Endodermal cell (in vitro differentiated cells): ENCODE results near the gene KCNAB2. TPM values are rescaled to one million over a fixed set of nuclear protein-coding genes. Genes with fewer than 3 reads are reported as not detected.
A peak's percentile ranks its signal among the peaks of the same experiment; 100 is the strongest.

Source experiments
- DNase-seq: peaks from one replicate; pipeline ENCODE4 v3.0.0-alpha.2; 2017
- H3K27ac ChIP-seq: 2 replicates; pipeline ENCODE4 v1.5.1; 2013; ENCODE audit warnings: mild to moderate bottlenecking, low read depth, low read length, moderate library complexity
- H3K27me3 ChIP-seq: 2 replicates; pipeline ENCODE4 v1.6.1; 2013; ENCODE audit warnings: mild to moderate bottlenecking, low read length, moderate library complexity; ENCODE audit not compliant: insufficient read depth, control insufficient read depth, poor library complexity, severe bottlenecking
- H3K36me3 ChIP-seq: 2 replicates; pipeline ENCODE4 v1.7.0; 2013; ENCODE audit warnings: mild to moderate bottlenecking, low read length, moderate library complexity; ENCODE audit not compliant: control insufficient read depth, insufficient read depth
- H3K4me1 ChIP-seq: one replicate; pipeline ENCODE4 v1.7.0; 2013; ENCODE audit warnings: low read length; ENCODE audit not compliant: control insufficient read depth, insufficient read depth
- H3K4me3 ChIP-seq: 2 replicates; pipeline ENCODE4 v1.5.1; 2013; ENCODE audit warnings: mild to moderate bottlenecking, low read length, moderate library complexity
- H3K9ac ChIP-seq: 2 replicates; pipeline ENCODE4 v1.6.1; 2013; ENCODE audit warnings: mild to moderate bottlenecking, low read length, moderate library complexity; ENCODE audit not compliant: poor library complexity, severe bottlenecking; ENCODE audit errors: extremely low read depth
- H3K9me3 ChIP-seq: 2 replicates; pipeline ENCODE4 v1.6.1; 2013; ENCODE audit warnings: mild to moderate bottlenecking, low read length, moderate library complexity; ENCODE audit not compliant: control insufficient read depth
- H3K27ac Mint-ChIP-seq: 2 replicates; pipeline ENCODE4 v1.8.0; 2020; ENCODE audit warnings: mixed read lengths
- H3K27me3 Mint-ChIP-seq: 2 replicates; pipeline ENCODE4 v1.8.0; 2021; ENCODE audit warnings: mild to moderate bottlenecking, mixed read lengths; ENCODE audit not compliant: insufficient read depth
- H3K36me3 Mint-ChIP-seq: 2 replicates; pipeline ENCODE4 v1.8.0; 2020; ENCODE audit warnings: low read depth, mixed read lengths
- H3K4me1 Mint-ChIP-seq: 2 replicates; pipeline ENCODE4 v1.8.0; 2020; ENCODE audit warnings: mixed read lengths
- H3K4me3 Mint-ChIP-seq: 2 replicates; pipeline ENCODE4 v1.8.0; 2020; ENCODE audit warnings: mild to moderate bottlenecking, moderate library complexity, mixed read lengths
- H3K9me3 Mint-ChIP-seq: 2 replicates; pipeline ENCODE4 v1.8.0; 2020; ENCODE audit warnings: mild to moderate bottlenecking, mixed read lengths
- WGBS, 2 experiments: methylation state at CpG; one replicate each; pipeline versions ENCODE4 v1.1.5 to v1.1.7; 2013; ENCODE audit warnings: missing lambda C conversion rate in 2 of 2, mixed read lengths in 1 of 2; ENCODE audit not compliant: insufficient coverage in 1 of 2, insufficient read length in 1 of 2; 5-methylcytosine and 5-hydroxymethylcytosine counted together
- total RNA-seq, 2 donors: library from RNA; stranded (reverse); fragmentation: NEBNext Ultra II Directional in 1 of 2; extraction: Animal tissue kit (Norgen Biotek cat#: 25700) in 1 of 2; gene quantifications; 2 replicates in 1 of 2; 3 replicates in 1 of 2; pipeline ENCODE4 v1.2.1, GENCODE V29; 2021
- TF ChIP-seq, protein P1 (sequence below): fragments of 200-600 bp; sonication (generic); conservative IDR thresholded peaks from 2 replicates; pipeline ENCODE4 v1.5.0; 2021; ENCODE audit warnings: antibody characterized with exemption, mild to moderate bottlenecking

The KCNAB2 gene
- total RNA-seq, 2 donors from 2014 or later = 14.9 to 22.9 TPM

GRCh38 chr1:6049419-6049818 lies 3.7 kb downstream of the KCNAB2 start:
- H3K27ac Mint-ChIP-seq = no peak overlapping the region
- no peaks in the 10 kb centered on the region for H3K9me3 Mint-ChIP-seq

DNA sequence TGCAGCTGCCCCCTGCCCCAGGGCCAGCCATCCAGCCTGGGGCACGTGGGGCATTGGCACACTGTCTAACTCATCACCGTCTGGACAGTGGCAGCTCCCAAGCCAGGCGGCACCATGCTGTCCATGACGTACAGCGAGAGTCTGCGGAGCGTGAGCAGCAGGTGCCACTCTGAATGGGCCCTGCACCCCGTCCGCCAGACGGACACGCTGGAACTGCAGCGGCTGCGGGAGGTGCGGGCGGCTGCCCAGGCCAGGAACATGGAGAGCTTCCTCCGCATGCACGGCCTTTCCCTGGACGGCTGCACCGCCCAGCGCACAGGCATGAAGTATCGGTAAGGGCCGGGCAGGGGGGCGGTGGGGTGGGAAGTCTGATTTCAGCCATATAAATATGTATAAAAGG lies 5.7 kb downstream of the KCNAB2 start:
- Histone ChIP-seq H3K27ac (no peak overlapping the region), H3K4me3 (no peak overlapping the region), H3K36me3 (no peaks in the 10 kb centered on the region), H3K9ac (no peak overlapping the region), H3K27me3 (no peaks in the 10 kb centered on the region), H3K4me1 (no peaks in the 10 kb centered on the region), H3K9me3 (no peaks in the 10 kb centered on the region)
- DNase-seq = no peak
- 95 to 96% methylated on average over 18 to 23 of the region's 23 CpGs for WGBS, 2 experiments
- H3K36me3 Mint-ChIP-seq = no peaks in the 10 kb centered on the region
- H3K4me3 Mint-ChIP-seq = no peak overlapping the region
- TF ChIP-seq, protein P1, sequence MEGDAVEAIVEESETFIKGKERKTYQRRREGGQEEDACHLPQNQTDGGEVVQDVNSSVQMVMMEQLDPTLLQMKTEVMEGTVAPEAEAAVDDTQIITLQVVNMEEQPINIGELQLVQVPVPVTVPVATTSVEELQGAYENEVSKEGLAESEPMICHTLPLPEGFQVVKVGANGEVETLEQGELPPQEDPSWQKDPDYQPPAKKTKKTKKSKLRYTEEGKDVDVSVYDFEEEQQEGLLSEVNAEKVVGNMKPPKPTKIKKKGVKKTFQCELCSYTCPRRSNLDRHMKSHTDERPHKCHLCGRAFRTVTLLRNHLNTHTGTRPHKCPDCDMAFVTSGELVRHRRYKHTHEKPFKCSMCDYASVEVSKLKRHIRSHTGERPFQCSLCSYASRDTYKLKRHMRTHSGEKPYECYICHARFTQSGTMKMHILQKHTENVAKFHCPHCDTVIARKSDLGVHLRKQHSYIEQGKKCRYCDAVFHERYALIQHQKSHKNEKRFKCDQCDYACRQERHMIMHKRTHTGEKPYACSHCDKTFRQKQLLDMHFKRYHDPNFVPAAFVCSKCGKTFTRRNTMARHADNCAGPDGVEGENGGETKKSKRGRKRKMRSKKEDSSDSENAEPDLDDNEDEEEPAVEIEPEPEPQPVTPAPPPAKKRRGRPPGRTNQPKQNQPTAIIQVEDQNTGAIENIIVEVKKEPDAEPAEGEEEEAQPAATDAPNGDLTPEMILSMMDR = no peak
- no peaks in the 10 kb centered on the region for H3K27me3 Mint-ChIP-seq
- no peak overlapping the region for H3K27ac Mint-ChIP-seq
- no peaks in the 10 kb centered on the region for H3K9me3 Mint-ChIP-seq
- peaks cover 4% of the 10 kb centered on the region for H3K4me1 Mint-ChIP-seq

More at GRCh38 chr1:6049419-6049818, 3.7 kb downstream of the KCNAB2 start:
- no peaks in the 10 kb centered on the region for H3K4me1 ChIP-seq
- Mint-ChIP-seq H3K27me3 (no peaks in the 10 kb centered on the region), H3K4me1 (peaks cover 4% of the 10 kb centered on the region), H3K4me3 (no peak overlapping the region), H3K36me3 (no peaks in the 10 kb centered on the region)
- 78 to 82% methylated on average over 5 to 6 of the region's 6 CpGs for WGBS, 2 experiments
- H3K9me3 ChIP-seq = no peaks in the 10 kb centered on the region
- TF ChIP-seq, protein P1 = no peak
- no peaks in the 10 kb centered on the region for H3K27me3 ChIP-seq
- no peaks in the 10 kb centered on the region for H3K36me3 ChIP-seq
- H3K4me3 ChIP-seq = no peak overlapping the region
- H3K27ac ChIP-seq = no peak overlapping the region
- no peak overlapping the region for H3K9ac ChIP-seq
- no peak for DNase-seq

DNA sequence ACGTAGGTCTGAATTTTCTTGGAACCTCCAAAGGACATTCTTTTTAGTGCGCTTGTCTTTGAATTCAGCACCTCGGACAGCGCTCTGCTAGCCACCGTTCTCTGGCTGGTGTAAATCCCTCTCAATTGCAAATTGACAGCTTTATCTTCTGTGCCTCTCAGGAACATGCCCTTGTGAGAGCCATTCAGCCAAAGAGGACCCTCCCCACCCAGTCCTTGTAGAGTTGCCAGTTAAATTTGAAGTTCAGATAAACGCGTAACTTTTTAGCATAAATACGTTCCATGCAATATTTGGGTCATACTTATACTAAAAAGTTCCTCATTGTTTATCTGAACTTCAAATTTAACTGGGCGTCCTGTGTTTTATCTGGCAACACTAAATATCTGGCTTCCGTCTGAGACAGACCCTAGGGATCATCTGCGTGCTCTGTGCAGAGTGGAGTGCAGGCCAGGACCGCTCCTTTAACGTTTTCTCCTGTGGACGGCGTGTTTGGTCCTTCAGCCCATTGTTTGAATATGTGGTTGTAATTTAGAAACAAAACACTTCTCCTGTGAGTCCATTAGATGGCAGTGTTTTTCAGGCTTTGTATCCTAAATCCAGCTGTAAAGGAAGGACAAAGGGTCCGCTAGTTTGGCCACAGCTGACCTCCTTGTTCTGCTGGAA lies 7.0 kb downstream of the KCNAB2 start:
- no peaks in the 10 kb centered on the region for H3K9me3 Mint-ChIP-seq
- Histone ChIP-seq H3K4me1 (no peaks in the 10 kb centered on the region), H3K9me3 (no peaks in the 10 kb centered on the region), H3K36me3 (no peaks in the 10 kb centered on the region), H3K27me3 (no peaks in the 10 kb centered on the region), H3K9ac (no peak overlapping the region), H3K4me3 (no peak overlapping the region), H3K27ac (no peak overlapping the region)
- TF ChIP-seq, protein P1 = peak; percentile 80
- no peak overlapping the region for H3K4me3 Mint-ChIP-seq
- H3K36me3 Mint-ChIP-seq = no peaks in the 10 kb centered on the region
- H3K27me3 Mint-ChIP-seq = no peaks in the 10 kb centered on the region
- WGBS, 2 experiments = 2 to 4% methylated on average over 12 to 16 of the region's 16 CpGs
- peak; percentile 93 for DNase-seq
- peaks cover 4% of the 10 kb centered on the region for H3K4me1 Mint-ChIP-seq
- H3K27ac Mint-ChIP-seq = no peak overlapping the region
